K562 (cell line): ENCODE data around the gene TRIOBP. TPM values are rescaled to one million over a fixed set of nuclear protein-coding genes. Genes with fewer than 3 reads are reported as not detected.

ENCODE experiments used
- ATAC-seq: fragments of 200-7000 bp; cut with Tn5 transposase; 3 replicates; pipeline ENCODE4 v1.9.1; 2020; ENCODE audit warnings: moderate library complexity
- BruUV-seq: library from RNA; stranded (reverse); fragments of 400-500 nt; replicated peaks from 2 replicates; lab custom pipeline; 2021; lab: Mats Ljungman, UMichigan
- CTCF ChIA-PET: fragments of 300-600 bp; formaldehyde crosslinking; extraction: SDS; loops from one replicate; lab custom pipeline; 2021; ENCODE audit warnings: low intra/inter-chr PET ratio; lab: Yijun Ruan, JAX
- POLR2A ChIA-PET: fragments of 300-600, 350-650 bp; sonication (Branson Sonifier 250); formaldehyde crosslinking; extraction: SDS; loops from one replicate; lab custom pipeline; 2021; ENCODE audit warnings: antibody characterized with exemption, inconsistent platforms; lab: Yijun Ruan, JAX
- DNase-seq, 4 experiments: peaks; one replicate each; pipeline versions ENCODE4 v3.0.0 to v3.0.0-alpha.2; 2011 to 2018; ENCODE audit warnings: low spot score in 3 of 4, mixed read lengths in 3 of 4; ENCODE audit errors: extremely low read depth in 1 of 4
- FAIRE-seq: peaks from 2 replicates; lab custom pipeline; 2011; peaks lifted over from hg19 to GRCh38; lab: Jason Lieb, UNC
- H2AFZ ChIP-seq: 2 replicates; pipeline ENCODE4 v1.6.0; 2011; ENCODE audit warnings: low read depth, low read length, control low read depth, inconsistent platforms
- H3K27ac ChIP-seq: fragments of 200-600 bp; 3 replicates; pipeline ENCODE4 v1.8.0; 2011; ENCODE audit warnings: low read depth, mild to moderate bottlenecking, control low read depth, inconsistent platforms, low read length, moderate library complexity, mixed read lengths; ENCODE audit errors: extremely low read depth
- H3K27me3 ChIP-seq, 2 experiments: fragments of 300-600 bp in 1 of 2; 2 replicates in 1 of 2; 3 replicates in 1 of 2; pipeline versions ENCODE4 v1.6.0 to v1.8.0; 2011; ENCODE audit warnings: inconsistent platforms in 2 of 2, low read length in 2 of 2, mild to moderate bottlenecking in 1 of 2, mixed read lengths in 1 of 2, moderate library complexity in 1 of 2; ENCODE audit not compliant: control insufficient read depth in 2 of 2, insufficient read depth in 2 of 2
- H3K36me3 ChIP-seq: fragments of 300-600 bp; 3 replicates; pipeline ENCODE4 v1.8.0; 2011; ENCODE audit warnings: mild to moderate bottlenecking, low read length, inconsistent platforms; ENCODE audit not compliant: control insufficient read depth, insufficient read depth
- H3K4me1 ChIP-seq, 2 experiments: fragments of 200-600 bp in 1 of 2; replicated peaks in 1 of 2; 2 replicates in 1 of 2; 3 replicates in 1 of 2; pipeline versions ENCODE4 v1.5.1 to v1.8.0; 2011; ENCODE audit warnings: inconsistent platforms in 2 of 2, low read length in 2 of 2, mild to moderate bottlenecking in 1 of 2, mixed read lengths in 1 of 2, moderate library complexity in 1 of 2; ENCODE audit not compliant: control insufficient read depth in 2 of 2, insufficient read depth in 2 of 2
- H3K4me2 ChIP-seq: 2 replicates; pipeline ENCODE4 v1.6.1; 2011; ENCODE audit warnings: low read length, control low read depth, inconsistent platforms, mixed read lengths; ENCODE audit not compliant: insufficient read depth
- H3K4me3 ChIP-seq: fragments of 200-600 bp; sonication (generic), shearing (Covaris generic); 2 replicates; pipeline ENCODE4 v1.5.1; 2016; ENCODE audit warnings: control low read depth, inconsistent platforms
- H3K79me2 ChIP-seq: fragments of 200-600 bp; 3 replicates; pipeline ENCODE4 v1.8.0; 2011; ENCODE audit warnings: low read length, inconsistent platforms; ENCODE audit not compliant: control insufficient read depth, insufficient read depth
- H3K9ac ChIP-seq, 2 experiments: 2 replicates each; pipeline versions ENCODE4 v1.6.0 to v1.6.1; 2011; ENCODE audit warnings: low read depth in 2 of 2, low read length in 2 of 2, control low read depth in 1 of 2, inconsistent platforms in 1 of 2, mild to moderate bottlenecking in 1 of 2, mixed read lengths in 1 of 2; ENCODE audit not compliant: insufficient read depth in 1 of 2
- H3K9me1 ChIP-seq: one replicate; pipeline ENCODE4 v1.6.0; 2011; ENCODE audit warnings: inconsistent platforms, mild to moderate bottlenecking, low read length, moderate library complexity; ENCODE audit not compliant: control insufficient read depth, insufficient read depth
- H3K9me3 ChIP-seq: replicated peaks from 2 replicates; pipeline ENCODE4 v1.5.1; 2011; ENCODE audit warnings: low read depth, low read length, inconsistent platforms; ENCODE audit not compliant: control insufficient read depth, insufficient read depth
- H4K20me1 ChIP-seq: replicated peaks from 2 replicates; pipeline ENCODE4 v1.6.1; 2011; ENCODE audit warnings: low read length, inconsistent platforms, mixed read lengths; ENCODE audit not compliant: control insufficient read depth, insufficient read depth
- FIP1L1 ChIP-seq: fragments of 200-400 bp; formaldehyde crosslinking; IDR thresholded peaks from 2 replicates; pipeline ENCODE4 v1.6.1; 2018; ENCODE audit warnings: mild to moderate bottlenecking, low read depth, low read length; ENCODE audit not compliant: poor library complexity, severe bottlenecking
- FOXA3 ChIP-seq, 2 experiments: fragments of 450-650 bp in 1 of 2; sonication (generic) in 1 of 2; formaldehyde crosslinking; IDR thresholded peaks in 1 of 2; conservative IDR thresholded peaks in 1 of 2; 2 replicates each; pipeline versions ENCODE4 v1.4.0 to v1.8.0; 2020 to 2022; ENCODE audit warnings: mild to moderate bottlenecking in 2 of 2, missing genetic modification reagents in 1 of 2
- FOXJ3 ChIP-seq: sonication (generic); formaldehyde crosslinking; IDR thresholded peaks from 2 replicates; pipeline ENCODE4 v1.4.0; 2020; ENCODE audit warnings: mild to moderate bottlenecking, missing genetic modification reagents
- MYNN ChIP-seq, 2 experiments: sonication (generic); formaldehyde crosslinking in 1 of 2; IDR thresholded peaks; 2 replicates each; pipeline versions ENCODE4 v1.5.0 to v1.6.1; 2016 to 2020; ENCODE audit warnings: antibody characterized with exemption in 1 of 2, missing genetic modification reagents in 1 of 2
- PHF8 ChIP-seq: fragments of 200-600 bp; sonication (generic); IDR thresholded peaks from 2 replicates; pipeline ENCODE4 v1.6.1; 2012; ENCODE audit warnings: mixed run types, mild to moderate bottlenecking, inconsistent platforms, low read length, moderate library complexity, borderline replicate concordance
- PURB ChIP-seq: sonication (generic); formaldehyde crosslinking; IDR thresholded peaks from 2 replicates; pipeline ENCODE4 v1.9.0; 2021; ENCODE audit warnings: low read depth, mild to moderate bottlenecking, missing genetic modification reagents
- SLC30A9 ChIP-seq: fragments of 250-450 bp; sonication (Bioruptor Pico); IDR thresholded peaks from 2 replicates; pipeline ENCODE4 v1.8.0; 2022; ENCODE audit warnings: mild to moderate bottlenecking, moderate library complexity
- STAG1 ChIP-seq: sonication (generic); formaldehyde crosslinking; IDR thresholded peaks from 2 replicates; pipeline ENCODE4 v1.5.0; 2020; ENCODE audit warnings: missing genetic modification reagents, borderline replicate concordance
- ZBTB11 ChIP-seq, 3 experiments: fragments of 200-800 bp in 1 of 3; fragments of 250-450 bp in 1 of 3; fragments of 450-650 bp in 1 of 3; sonication (Bioruptor Pico) in 1 of 3; sonication (Bioruptor generic) in 1 of 3; formaldehyde crosslinking in 1 of 3; IDR thresholded peaks; 2 replicates each; pipeline versions ENCODE4 v1.6.1 to v1.8.0; 2016 to 2022; ENCODE audit warnings: mild to moderate bottlenecking in 2 of 3, missing genetic modification characterization in 2 of 3, missing compliant biosample characterization in 1 of 3, moderate library complexity in 1 of 3
- ZKSCAN1 ChIP-seq: fragments of 150-350 bp; IDR thresholded peaks from 2 replicates; pipeline ENCODE4 v1.6.1; 2016; ENCODE audit warnings: low read depth, low read length
- ZNF146 ChIP-seq: IDR thresholded peaks from one replicate; pipeline ENCODE4 v1.6.1; 2018; ENCODE audit warnings: missing compliant biosample characterization; ENCODE audit not compliant: unreplicated experiment
- ZNF174 ChIP-seq: fragments of 250-450 bp; sonication (Bioruptor Pico); IDR thresholded peaks from 2 replicates; pipeline ENCODE4 v1.4.0; 2020; ENCODE audit warnings: mild to moderate bottlenecking
- ZNF512 ChIP-seq: IDR thresholded peaks from 2 replicates; pipeline ENCODE4 v1.6.1; 2016; ENCODE audit warnings: missing genetic modification characterization, missing compliant biosample characterization
- ZNF589 ChIP-seq: fragments of 200-800 bp; sonication (Bioruptor generic); IDR thresholded peaks from 2 replicates; pipeline ENCODE4 v1.6.1; 2016; ENCODE audit warnings: low read depth, missing genetic modification characterization, missing compliant biosample characterization
- ZNF764 ChIP-seq: fragments of 250-450 bp; sonication (Bioruptor Pico); IDR thresholded peaks from 2 replicates; pipeline ENCODE4 v1.4.0; 2020; ENCODE audit warnings: low read depth, mild to moderate bottlenecking, moderate library complexity
- ZNF766 ChIP-seq: fragments of 200-800 bp; sonication (Bioruptor generic); conservative IDR thresholded peaks from 2 replicates; pipeline ENCODE4 v1.6.1; 2016; ENCODE audit warnings: missing genetic modification characterization, missing compliant biosample characterization
- WGBS: fragments of 100-300 bp; shearing (Covaris generic); methylation state at CpG from one replicate; pipeline ENCODE4 v1.1.6; 2016; ENCODE audit warnings: low coverage, mixed read lengths; ENCODE audit not compliant: insufficient coverage; ENCODE audit errors: missing lambda C conversion rate; 5-methylcytosine and 5-hydroxymethylcytosine counted together
- in situ Hi-C: fragments of 300-500 bp; cut with MboI; formaldehyde crosslinking; loops from 4 replicates; pipeline ENCODE4 v1.15.0; 2018; ENCODE audit warnings: inconsistent platforms, mixed read lengths
- intact Hi-C: fragments of 100-400 bp; cut with micrococcal nuclease; formaldehyde crosslinking; loops from 2 replicates; pipeline ENCODE4 v1.14.2; 2022
- polyA plus RNA-seq, 8 experiments: library from polyadenylated mRNA; depleted of rRNA in 4 of 8; stranded (reverse) in 5 of 8; unstranded in 3 of 8; fragments of >200 nt; fragmentation: Nextera tagmentation in 2 of 8; fragmentation: Illumina TruSeq in 1 of 8; extraction: Ambion mirVana in 2 of 8; extraction: Trizol in 1 of 8; gene quantifications; 2 replicates each; pipeline versions ENCODE4 v1.2.1 to v1.2.3, GENCODE V29; 2011 to 2014; ENCODE audit warnings: inconsistent platforms in 1 of 8, missing spikeins in 1 of 8
- total RNA-seq, 7 experiments: library from RNA; depleted of rRNA in 6 of 7; stranded (reverse); fragments of >200 nt in 6 of 7; fragmentation: Illumina TruSeq in 2 of 7; extraction: Trizol in 2 of 7; gene quantifications; 2 replicates each; pipeline versions ENCODE4 v1.2.1 to v1.2.3, GENCODE V29; 2011 to 2021; ENCODE audit warnings: low replicate concordance in 1 of 7

The TRIOBP gene
- total and polyA plus RNA-seq, 9 of the 15 experiments (the other 6 are each of a cell fraction or from before 2014, with no cell fraction given): 0.24 to 13.8 (median 5.5) TPM

GRCh38 chr22:37690901-37691504 lies 5.8 kb upstream of the TRIOBP start:
- peaks cover 52% of the 10 kb centered on the region; the same call in 2 of the 3 replicates for H3K36me3 ChIP-seq
- BruUV-seq: no TSS peak
- ChIA-PET CTCF (no interaction called here), POLR2A (interaction anchor here (0.6 kb wide), 1 partner anchor 33 kb away, joined by 3 read pairs; the partner anchor contains the start of gene PDXP)
- intact Hi-C loops (no loop called here), in situ Hi-C loops (no loop called here)
- WGBS: 95% methylated on average over 6 of the region's 18 CpGs
- no peak overlapping the region for H3K4me2 ChIP-seq
- no peak overlapping the region for H3K9ac ChIP-seq
- H4K20me1 ChIP-seq: no peaks in the 10 kb centered on the region
- no peak for TF ChIP-seq ZNF766 (CRISPR knock-in tag)
- TF ChIP-seq ZKSCAN1: no peak
- no peak for TF ChIP-seq ZNF146 (CRISPR knock-in tag)
- TF ChIP-seq STAG1 (CRISPR knock-in tag): no peak
- TF ChIP-seq ZNF174: no peak
- TF ChIP-seq ZBTB11 (CRISPR knock-in tag; IDR thresholded peaks at IDR 0.05): no peak
- no peak for TF ChIP-seq MYNN (IDR thresholded peaks at IDR 0.05)
- TF ChIP-seq MYNN (CRISPR knock-in tag; IDR thresholded peaks at IDR 0.05): no peak
- TF ChIP-seq PHF8: no peak
- TF ChIP-seq FOXJ3 (CRISPR knock-in tag): no peak
- TF ChIP-seq ZNF764 (CRISPR knock-in tag): no peak
- TF ChIP-seq SLC30A9: no peak
- TF ChIP-seq FIP1L1: no peak
- no peak for TF ChIP-seq ZNF589 (CRISPR knock-in tag)
- no peak for TF ChIP-seq FOXA3 (CRISPR knock-in tag; conservative IDR thresholded peaks at IDR 0.05 in 1 of 2, IDR thresholded peaks at IDR 0.05 in 1 of 2)
- TF ChIP-seq ZNF512 (tag): no peak
- TF ChIP-seq PURB (CRISPR knock-in tag): no peak
- no peak overlapping the region for H2AFZ ChIP-seq
- H3K27ac ChIP-seq: no peak overlapping the region
- no peaks in the 10 kb centered on the region for H3K9me3 ChIP-seq
- FAIRE-seq: no peak
- H3K79me2 ChIP-seq: peaks cover 14% of the 10 kb centered on the region
- H3K9me1 ChIP-seq: no peaks in the 10 kb centered on the region
- H3K4me3 ChIP-seq: no peak overlapping the region
- DNase-seq: no peak
- no peak for ATAC-seq
- H3K27me3 ChIP-seq: no peaks in the 10 kb centered on the region
- H3K4me1 ChIP-seq: peaks cover 3 to 16% of the 10 kb centered on the region in 2 experiments; a peak in 3 of 5 replicates
